K562 (cell line): ENCODE results near the gene HMOX2. TPM values are rescaled to one million over a fixed set of nuclear protein-coding genes. Genes with fewer than 3 reads are reported as not detected.

Experiments used
- CHCHD3 ChIP-seq: fragments of 250-450 bp; sonication (Bioruptor Pico); IDR thresholded peaks from 2 replicates; pipeline ENCODE4 v2.1.2; 2022; ENCODE audit warnings: mild to moderate bottlenecking
- GABPA ChIP-seq: fragments of 200-800 bp; sonication (Bioruptor generic); conservative IDR thresholded peaks from 2 replicates; pipeline ENCODE4 v1.6.1; 2016; ENCODE audit warnings: low read depth, missing genetic modification characterization, missing compliant biosample characterization
- HDAC2 ChIP-seq: fragments of 450-650 bp; IDR thresholded peaks from 2 replicates; pipeline ENCODE4 v1.6.1; 2016; ENCODE audit warnings: mild to moderate bottlenecking
- ILK ChIP-seq: fragments of 450-650 bp; IDR thresholded peaks from 2 replicates; pipeline ENCODE4 v1.6.1; 2016; ENCODE audit warnings: missing genetic modification characterization, low read depth, mild to moderate bottlenecking, missing compliant biosample characterization, moderate library complexity, borderline replicate concordance
- MAZ ChIP-seq, 2 experiments: fragments of 450-650 bp in 1 of 2; sonication (generic) in 1 of 2; formaldehyde crosslinking; IDR thresholded peaks in 1 of 2; conservative IDR thresholded peaks in 1 of 2; 2 replicates each; pipeline versions ENCODE4 v1.4.0 to v1.5.0; 2020; ENCODE audit warnings: mild to moderate bottlenecking in 1 of 2, missing genetic modification reagents in 1 of 2
- NCOA6 ChIP-seq: fragments of 450-650 bp; IDR thresholded peaks from 2 replicates; pipeline ENCODE4 v1.6.1; 2017; ENCODE audit warnings: mild to moderate bottlenecking
- NFYB ChIP-seq: IDR thresholded peaks from 2 replicates; pipeline ENCODE4 v1.6.1; 2011; ENCODE audit warnings: mild to moderate bottlenecking, moderate library complexity; ENCODE audit not compliant: insufficient read length; ENCODE audit errors: extremely low read depth
- RBBP5 ChIP-seq: fragments of 200-600 bp; sonication (generic); IDR thresholded peaks from 2 replicates; pipeline ENCODE4 v1.6.1; 2012; ENCODE audit warnings: borderline replicate concordance, mild to moderate bottlenecking, low read length, control low read depth, inconsistent platforms; ENCODE audit not compliant: insufficient read depth, poor library complexity, severe bottlenecking
- SNIP1 ChIP-seq: fragments of 450-650 bp; IDR thresholded peaks from 2 replicates; pipeline ENCODE4 v1.7.1; 2017; ENCODE audit warnings: low read depth, mild to moderate bottlenecking
- STAT6 ChIP-seq: sonication (generic); formaldehyde crosslinking; IDR thresholded peaks from 2 replicates; pipeline ENCODE4 v1.8.1; 2023; ENCODE audit warnings: mild to moderate bottlenecking, missing genetic modification reagents
- TBP ChIP-seq: optimal IDR thresholded peaks from 2 replicates; pipeline ENCODE3; 2011; ENCODE audit warnings: low read depth, low read length, improper control_type of control experiment
- TEAD2 ChIP-seq: fragments of 450-650 bp; IDR thresholded peaks from 2 replicates; pipeline ENCODE4 v1.6.1; 2016; ENCODE audit warnings: missing genetic modification characterization, control low read depth, missing compliant biosample characterization
- TRIM25 ChIP-seq: fragments of 450-650 bp; IDR thresholded peaks from 2 replicates; pipeline ENCODE4 v1.7.0; 2016; ENCODE audit warnings: borderline replicate concordance
- TSC22D4 ChIP-seq: fragments of 450-650 bp; IDR thresholded peaks from 2 replicates; pipeline ENCODE4 v1.6.1; 2016; ENCODE audit warnings: missing genetic modification characterization, missing biosample characterization, control low read depth
- ZBTB2 ChIP-seq: fragments of 450-650 bp; IDR thresholded peaks from 2 replicates; pipeline ENCODE4 v1.6.1; 2016; ENCODE audit warnings: antibody characterized with exemption
- ZBTB26 ChIP-seq: fragments of 450-650 bp; formaldehyde crosslinking; IDR thresholded peaks from 2 replicates; pipeline ENCODE4 v1.4.0; 2022; ENCODE audit warnings: missing genetic modification characterization
- ZC3H11A ChIP-seq: IDR thresholded peaks from 2 replicates; pipeline ENCODE4 v1.6.1; 2012; ENCODE audit warnings: low read depth, low read length, improper control_type of control experiment
- ZNF197 ChIP-seq: fragments of 200-800 bp; sonication (Bioruptor generic); IDR thresholded peaks from 2 replicates; pipeline ENCODE4 v1.6.1; 2016; ENCODE audit warnings: low read depth, missing genetic modification characterization, missing compliant biosample characterization
- ZNF584 ChIP-seq: fragments of 200-800 bp; sonication (Bioruptor generic); IDR thresholded peaks from 2 replicates; pipeline ENCODE4 v1.6.1; 2016; ENCODE audit warnings: low read depth, mild to moderate bottlenecking, missing genetic modification characterization, missing compliant biosample characterization
- ZNF695 ChIP-seq: fragments of 450-650 bp; formaldehyde crosslinking; IDR thresholded peaks from 2 replicates; pipeline ENCODE4 v1.4.0; 2020; ENCODE audit warnings: mild to moderate bottlenecking, moderate library complexity
- ZSCAN32 ChIP-seq: fragments of 450-650 bp; formaldehyde crosslinking; IDR thresholded peaks from 2 replicates; pipeline ENCODE4 v1.4.0; 2020; ENCODE audit warnings: mild to moderate bottlenecking, moderate library complexity
- polyA plus RNA-seq, 8 experiments: library from polyadenylated mRNA; depleted of rRNA in 4 of 8; stranded (reverse) in 5 of 8; unstranded in 3 of 8; fragments of >200 nt; fragmentation: Nextera tagmentation in 2 of 8; fragmentation: Illumina TruSeq in 1 of 8; extraction: Ambion mirVana in 2 of 8; extraction: Trizol in 1 of 8; gene quantifications; 2 replicates each; pipeline versions ENCODE4 v1.2.1 to v1.2.3, GENCODE V29; 2011 to 2014; ENCODE audit warnings: inconsistent platforms in 1 of 8, missing spikeins in 1 of 8
- total RNA-seq, 7 experiments: library from RNA; depleted of rRNA in 6 of 7; stranded (reverse); fragments of >200 nt in 6 of 7; fragmentation: Illumina TruSeq in 2 of 7; extraction: Trizol in 2 of 7; gene quantifications; 2 replicates each; pipeline versions ENCODE4 v1.2.1 to v1.2.3, GENCODE V29; 2011 to 2021; ENCODE audit warnings: low replicate concordance in 1 of 7

The HMOX2 gene
- total and polyA plus RNA-seq, 9 of the 15 experiments (the other 6 are each of a cell fraction or from before 2014, with no cell fraction given) = 26.8 to 87.4 (median 57.4) TPM

- TF ChIP-seq ZBTB2 = peak; percentile 96
- TF ChIP-seq NCOA6 = peak; percentile 88; the same call in 1 of the 2 replicates
- peak; percentile 76 for TF ChIP-seq TBP
- TF ChIP-seq ZC3H11A = no peak
- TF ChIP-seq TEAD2 (tag) = no peak
- no peak for TF ChIP-seq ZBTB26 (CRISPR knock-in tag)
- no peak for TF ChIP-seq ILK
- no peak for TF ChIP-seq ZNF695 (CRISPR knock-in tag)
- TF ChIP-seq CHCHD3 (CRISPR knock-in tag) = no peak
- no peak for TF ChIP-seq STAT6 (CRISPR knock-in tag)
- no peak for TF ChIP-seq SNIP1
- TF ChIP-seq HDAC2 = no peak
- no peak for TF ChIP-seq ZNF197 (CRISPR knock-in tag)
- TF ChIP-seq ZSCAN32 = no peak
- no peak for TF ChIP-seq NFYB
- peak in 1 of 2 experiments; percentile 74; a peak in 3 of 4 replicates for TF ChIP-seq MAZ (CRISPR knock-in tag; conservative IDR thresholded peaks at IDR 0.05 in 1 of 2, IDR thresholded peaks at IDR 0.05 in 1 of 2)
- TF ChIP-seq ZNF584 (CRISPR knock-in tag) = no peak
- TF ChIP-seq GABPA = peak; percentile 55
- TF ChIP-seq TSC22D4 (tag) = no peak
- TF ChIP-seq TRIM25 = no peak
- TF ChIP-seq RBBP5 = no peak
Observed at GRCh38 chr16:4475880-4476788, at the start of gene HMOX2 (continued).
